Fibroblast of lung (primary cell): ENCODE data around the gene ALKBH2.

Experiments
- EZH2 ChIP-seq: IDR thresholded peaks from 2 replicates; pipeline ENCODE4 v1.5.1; 2012; ENCODE audit warnings: low read length, control low read depth, mild to moderate bottlenecking; ENCODE audit errors: missing control alignments
- TF ChIP-seq, protein P1 (sequence below), 2 donors: IDR thresholded peaks in 1 of 2; conservative IDR thresholded peaks in 1 of 2; 1 replicate in 1 of 2; 2 replicates in 1 of 2; pipeline ENCODE4 v1.5.1; 2011 to 2012; ENCODE audit warnings: low read length in 2 of 2, control low read depth in 1 of 2, inconsistent platforms in 1 of 2, low read depth in 1 of 2, mild to moderate bottlenecking in 1 of 2

DNA sequence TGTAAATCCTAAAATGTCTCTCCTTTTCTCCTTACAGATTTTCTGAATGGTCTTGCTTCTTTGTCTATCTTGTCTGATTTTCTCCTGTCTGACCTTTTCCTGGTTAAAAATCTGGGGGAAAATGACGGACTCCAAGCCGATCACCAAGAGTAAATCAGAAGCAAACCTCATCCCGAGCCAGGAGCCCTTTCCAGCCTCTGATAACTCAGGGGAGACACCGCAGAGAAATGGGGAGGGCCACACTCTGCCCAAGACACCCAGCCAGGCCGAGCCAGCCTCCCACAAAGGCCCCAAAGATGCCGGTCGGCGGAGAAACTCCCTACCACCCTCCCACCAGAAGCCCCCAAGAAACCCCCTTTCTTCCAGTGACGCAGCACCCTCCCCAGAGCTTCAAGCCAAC, 46.1 kb upstream of the ALKBH2 start:
- TF ChIP-seq, protein P1, sequence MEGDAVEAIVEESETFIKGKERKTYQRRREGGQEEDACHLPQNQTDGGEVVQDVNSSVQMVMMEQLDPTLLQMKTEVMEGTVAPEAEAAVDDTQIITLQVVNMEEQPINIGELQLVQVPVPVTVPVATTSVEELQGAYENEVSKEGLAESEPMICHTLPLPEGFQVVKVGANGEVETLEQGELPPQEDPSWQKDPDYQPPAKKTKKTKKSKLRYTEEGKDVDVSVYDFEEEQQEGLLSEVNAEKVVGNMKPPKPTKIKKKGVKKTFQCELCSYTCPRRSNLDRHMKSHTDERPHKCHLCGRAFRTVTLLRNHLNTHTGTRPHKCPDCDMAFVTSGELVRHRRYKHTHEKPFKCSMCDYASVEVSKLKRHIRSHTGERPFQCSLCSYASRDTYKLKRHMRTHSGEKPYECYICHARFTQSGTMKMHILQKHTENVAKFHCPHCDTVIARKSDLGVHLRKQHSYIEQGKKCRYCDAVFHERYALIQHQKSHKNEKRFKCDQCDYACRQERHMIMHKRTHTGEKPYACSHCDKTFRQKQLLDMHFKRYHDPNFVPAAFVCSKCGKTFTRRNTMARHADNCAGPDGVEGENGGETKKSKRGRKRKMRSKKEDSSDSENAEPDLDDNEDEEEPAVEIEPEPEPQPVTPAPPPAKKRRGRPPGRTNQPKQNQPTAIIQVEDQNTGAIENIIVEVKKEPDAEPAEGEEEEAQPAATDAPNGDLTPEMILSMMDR (conservative IDR thresholded peaks at IDR 0.05 in 1 of 2, IDR thresholded peaks at IDR 0.05 in 1 of 2; ENCODE audit: low read depth in 1 of 2, low read length in 2 of 2): no peak
- no peak for TF ChIP-seq EZH2
